HepG2 (cell line): ENCODE results near the gene FANK1. TPM values are rescaled to one million over a fixed set of nuclear protein-coding genes. Genes with fewer than 3 reads are reported as not detected.

Source experiments
- ADNP ChIP-seq: sonication (generic); formaldehyde crosslinking; IDR thresholded peaks from 2 replicates; pipeline ENCODE4 v1.4.0; 2020; ENCODE audit warnings: missing genetic modification reagents
- CENPX ChIP-seq: sonication (generic); formaldehyde crosslinking; IDR thresholded peaks from 2 replicates; pipeline ENCODE4 v1.9.0; 2021; ENCODE audit warnings: mild to moderate bottlenecking, missing genetic modification reagents, moderate library complexity
- CERS6 ChIP-seq: sonication (generic); formaldehyde crosslinking; IDR thresholded peaks from 2 replicates; pipeline ENCODE4 v1.5.0; 2020; ENCODE audit warnings: missing genetic modification reagents
- ELK4 ChIP-seq: sonication (generic); formaldehyde crosslinking; IDR thresholded peaks from 2 replicates; pipeline ENCODE4 v1.9.0; 2021; ENCODE audit warnings: missing genetic modification reagents, borderline replicate concordance
- FOXA3 ChIP-seq: IDR thresholded peaks from 2 replicates; pipeline ENCODE4 v1.6.1; 2016; ENCODE audit warnings: missing genetic modification reagents, missing compliant biosample characterization
- FUBP1 ChIP-seq: sonication (generic); formaldehyde crosslinking; IDR thresholded peaks from 2 replicates; pipeline ENCODE4 v1.5.1; 2020; ENCODE audit warnings: missing genetic modification reagents, mild to moderate bottlenecking, borderline replicate concordance
- GABPA ChIP-seq, 2 experiments: IDR thresholded peaks; 2 replicates each; pipeline ENCODE4 v1.6.1; 2011 to 2016; ENCODE audit warnings: low read depth in 2 of 2, low read length in 1 of 2, missing biosample characterization in 1 of 2, missing genetic modification characterization in 1 of 2
- GPN1 ChIP-seq: sonication (generic); formaldehyde crosslinking; IDR thresholded peaks from 2 replicates; pipeline ENCODE4 v1.5.1; 2020; ENCODE audit warnings: missing genetic modification reagents, borderline replicate concordance
- HNF4A ChIP-seq: sonication (generic); formaldehyde crosslinking; IDR thresholded peaks from 2 replicates; pipeline ENCODE4 v1.4.0; 2020; ENCODE audit warnings: missing genetic modification reagents
- HNF4G ChIP-seq, 2 experiments: sonication (generic) in 1 of 2; formaldehyde crosslinking in 1 of 2; IDR thresholded peaks; 2 replicates each; pipeline versions ENCODE4 v1.4.0 to v1.6.1; 2011 to 2020; ENCODE audit warnings: borderline replicate concordance in 2 of 2, low read depth in 2 of 2, mild to moderate bottlenecking in 2 of 2, low read length in 1 of 2, missing genetic modification reagents in 1 of 2, moderate library complexity in 1 of 2
- KAT8 ChIP-seq: IDR thresholded peaks from 2 replicates; pipeline ENCODE4 v1.6.1; 2016; ENCODE audit warnings: missing genetic modification reagents, missing compliant biosample characterization
- MIXL1 ChIP-seq: IDR thresholded peaks from 2 replicates; pipeline ENCODE4 v1.6.1; 2016
- MTA1 ChIP-seq: sonication (generic); formaldehyde crosslinking; IDR thresholded peaks from 2 replicates; pipeline ENCODE4 v1.4.0; 2020; ENCODE audit warnings: missing genetic modification reagents, mild to moderate bottlenecking, borderline replicate concordance
- POGZ ChIP-seq: sonication (generic); formaldehyde crosslinking; IDR thresholded peaks from 2 replicates; pipeline ENCODE4 v1.4.0; 2020; ENCODE audit warnings: mild to moderate bottlenecking, missing genetic modification reagents
- PRMT3 ChIP-seq: sonication (generic); formaldehyde crosslinking; IDR thresholded peaks from 2 replicates; pipeline ENCODE4 v1.8.1; 2022; ENCODE audit warnings: low read depth, mild to moderate bottlenecking, moderate library complexity, missing genetic modification reagents, borderline replicate concordance
- PRPF4 ChIP-seq: fragments of 200-400 bp; formaldehyde crosslinking; IDR thresholded peaks from 2 replicates; pipeline ENCODE4 v1.6.1; 2016; ENCODE audit warnings: low read length, low read depth; ENCODE audit not compliant: poor library complexity, severe bottlenecking
- SNAPC5 ChIP-seq: sonication (generic); formaldehyde crosslinking; IDR thresholded peaks from 2 replicates; pipeline ENCODE4 v1.8.1; 2023; ENCODE audit warnings: mild to moderate bottlenecking, missing genetic modification reagents, borderline replicate concordance
- TFDP1 ChIP-seq: IDR thresholded peaks from 2 replicates; pipeline ENCODE4 v1.6.1; 2016; ENCODE audit warnings: missing compliant biosample characterization, missing genetic modification reagents, borderline replicate concordance
- ZBTB49 ChIP-seq: sonication (generic); formaldehyde crosslinking; IDR thresholded peaks from 2 replicates; pipeline ENCODE4 v1.4.0; 2020; ENCODE audit warnings: missing genetic modification reagents, borderline replicate concordance
- ZNF414 ChIP-seq: sonication (generic); formaldehyde crosslinking; IDR thresholded peaks from 2 replicates; pipeline ENCODE4 v1.5.0; 2020; ENCODE audit warnings: missing genetic modification reagents
- polyA plus RNA-seq, 8 experiments: library from polyadenylated mRNA; depleted of rRNA in 3 of 8; stranded (reverse) in 7 of 8; unstranded in 1 of 8; fragments of >200 nt; fragmentation: Illumina TruSeq in 4 of 8; extraction: Trizol in 4 of 8; gene quantifications; 2 replicates each; pipeline versions ENCODE4 v1.2.1 to v1.2.3, GENCODE V29; 2011 to 2016; ENCODE audit warnings: low read depth in 4 of 8, missing spikeins in 1 of 8, mixed read lengths in 1 of 8; ENCODE audit not compliant: insufficient read depth in 1 of 8
- total RNA-seq, 5 experiments: library from RNA; depleted of rRNA; stranded (reverse); fragments of >200 nt; fragmentation: Illumina TruSeq; extraction: Trizol; gene quantifications; 2 replicates each; pipeline ENCODE4 v1.2.3, GENCODE V29; 2016; ENCODE audit warnings: low read depth in 1 of 5

Gene FANK1
- total and polyA plus RNA-seq, 2 of the 13 experiments (the other 11 are each of a cell fraction or from before 2014, with no cell fraction given) = 0.22 TPM; not detected in 1

GRCh38 chr10:125868372-125868975 lies 27.9 kb upstream of the FANK1 start (continued):
- no peak for TF ChIP-seq GABPA (IDR thresholded peaks at IDR 0.05; ENCODE audit: low read depth, low read length)
- no peak for TF ChIP-seq GABPA (CRISPR knock-in tag; IDR thresholded peaks at IDR 0.05; ENCODE audit: low read depth)
- TF ChIP-seq HNF4G (IDR thresholded peaks at IDR 0.05; ENCODE audit: borderline replicate concordance, low read depth, low read length) = no peak
- no peak for TF ChIP-seq HNF4G (CRISPR knock-in tag; IDR thresholded peaks at IDR 0.05; ENCODE audit: borderline replicate concordance, low read depth)
- TF ChIP-seq ADNP (CRISPR knock-in tag) = no peak
- no peak for TF ChIP-seq PRPF4
- TF ChIP-seq KAT8 (CRISPR knock-in tag) = no peak
- TF ChIP-seq SNAPC5 (CRISPR knock-in tag) = no peak
- TF ChIP-seq MTA1 (CRISPR knock-in tag) = no peak
- TF ChIP-seq GPN1 (CRISPR knock-in tag) = no peak
- no peak for TF ChIP-seq HNF4A
- no peak for TF ChIP-seq PRMT3 (CRISPR knock-in tag)
- no peak for TF ChIP-seq CENPX (CRISPR knock-in tag)
- no peak for TF ChIP-seq ZBTB49 (CRISPR knock-in tag)
- no peak for TF ChIP-seq TFDP1 (CRISPR knock-in tag)
- TF ChIP-seq POGZ = no peak
- TF ChIP-seq FOXA3 = 0 out of 2 replicates have a peak, but pooled peaks have one; percentile 25
- TF ChIP-seq FUBP1 (CRISPR knock-in tag) = no peak
- no peak for TF ChIP-seq ZNF414 (CRISPR knock-in tag)
- 0 out of 2 replicates have a peak, but pooled peaks have one; percentile 29 for TF ChIP-seq MIXL1 (CRISPR knock-in tag)
- TF ChIP-seq CERS6 = no peak
- TF ChIP-seq ELK4 (CRISPR knock-in tag) = no peak
